GM19467 (cell line): Measurements from ENCODE around the gene ARVCF.

Experiments
- ATAC-seq: cut with Tn5 transposase; IDR thresholded peaks from one replicate; pipeline ENCODE4 v1.9.1; 2021; ENCODE audit warnings: mild to moderate bottlenecking, moderate library complexity; ENCODE audit not compliant: unreplicated experiment

ARVCF gene

DNA sequence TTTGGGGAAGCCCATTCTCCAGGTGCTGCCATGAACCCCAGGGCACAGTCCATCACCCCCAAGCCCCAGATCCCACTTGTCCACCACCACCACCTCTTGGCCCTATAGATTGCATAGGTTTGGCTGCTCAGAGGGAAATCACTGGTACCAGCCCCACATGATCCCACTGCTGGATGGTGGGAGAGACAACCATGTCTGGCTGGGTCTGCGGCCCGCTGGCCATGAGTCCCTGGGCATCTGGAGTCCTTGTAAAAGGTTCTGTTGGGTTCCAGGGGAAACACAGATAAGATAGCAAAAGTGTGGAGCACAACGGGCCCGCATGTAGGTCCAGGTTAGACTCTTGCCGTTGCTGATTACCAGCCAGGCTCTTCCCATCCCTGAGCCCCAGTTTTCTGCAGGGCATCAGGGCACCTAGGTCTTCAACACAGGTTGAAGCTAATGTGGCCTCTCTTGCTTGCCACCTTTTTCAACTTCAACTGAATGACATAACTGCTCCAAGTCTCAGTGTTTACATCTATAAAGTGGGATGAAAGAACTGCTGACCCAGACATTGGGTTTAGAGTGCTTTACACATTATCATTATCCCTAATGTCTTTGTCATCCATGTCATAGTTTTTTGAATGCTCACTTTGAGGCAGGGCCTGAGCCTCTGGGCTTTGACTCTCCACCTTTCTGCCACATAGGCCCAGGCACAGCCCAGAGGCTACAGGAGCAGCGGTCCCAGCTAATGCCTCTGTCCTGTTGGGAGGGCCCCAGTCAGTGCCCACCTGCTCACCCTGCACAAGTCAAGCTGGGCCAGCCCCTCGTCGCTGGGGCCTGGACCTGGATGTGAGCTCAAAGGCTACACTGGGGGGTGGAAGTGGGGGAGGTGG lies 3.3 kb upstream of the ARVCF start:
- no peak for ATAC-seq

DNA sequence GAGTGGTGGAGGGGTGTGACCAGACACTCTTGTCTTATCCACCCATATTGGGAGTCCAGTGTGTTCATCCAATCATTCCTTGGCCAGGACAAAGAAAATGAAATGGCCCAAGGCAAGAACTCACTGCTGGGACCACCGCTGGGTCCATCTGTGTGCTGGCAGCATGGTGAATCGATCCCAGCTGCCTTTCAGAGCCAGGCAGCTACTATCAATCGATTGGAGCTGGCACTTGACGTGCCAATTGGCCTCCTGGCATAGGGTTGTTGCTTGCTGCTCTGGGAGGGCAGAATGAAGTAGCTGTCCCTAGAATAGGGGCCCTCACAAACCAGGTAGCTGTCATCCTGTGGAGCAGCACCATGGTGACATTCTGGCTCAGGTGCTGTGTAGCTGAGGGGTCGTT lies 1.4 kb upstream of the ARVCF start:
- no peak for ATAC-seq

DNA sequence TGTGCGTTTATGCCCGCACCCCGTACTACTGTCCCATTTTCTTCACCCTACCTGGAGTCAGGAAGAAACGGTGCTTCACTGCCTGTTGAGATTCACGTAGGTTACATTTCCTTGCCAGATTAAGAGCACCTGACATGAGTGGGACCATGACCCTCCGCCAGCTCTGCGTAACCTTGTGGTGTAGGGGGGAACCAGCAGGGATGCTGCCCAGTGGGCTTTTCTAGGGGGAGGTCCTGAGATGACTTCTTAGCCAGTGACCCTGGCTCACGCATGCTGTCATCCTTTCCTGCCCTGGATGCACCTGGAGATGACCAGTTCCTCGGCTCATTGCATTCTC lies 967 bp upstream of the ARVCF start:
- ATAC-seq = no peak

DNA sequence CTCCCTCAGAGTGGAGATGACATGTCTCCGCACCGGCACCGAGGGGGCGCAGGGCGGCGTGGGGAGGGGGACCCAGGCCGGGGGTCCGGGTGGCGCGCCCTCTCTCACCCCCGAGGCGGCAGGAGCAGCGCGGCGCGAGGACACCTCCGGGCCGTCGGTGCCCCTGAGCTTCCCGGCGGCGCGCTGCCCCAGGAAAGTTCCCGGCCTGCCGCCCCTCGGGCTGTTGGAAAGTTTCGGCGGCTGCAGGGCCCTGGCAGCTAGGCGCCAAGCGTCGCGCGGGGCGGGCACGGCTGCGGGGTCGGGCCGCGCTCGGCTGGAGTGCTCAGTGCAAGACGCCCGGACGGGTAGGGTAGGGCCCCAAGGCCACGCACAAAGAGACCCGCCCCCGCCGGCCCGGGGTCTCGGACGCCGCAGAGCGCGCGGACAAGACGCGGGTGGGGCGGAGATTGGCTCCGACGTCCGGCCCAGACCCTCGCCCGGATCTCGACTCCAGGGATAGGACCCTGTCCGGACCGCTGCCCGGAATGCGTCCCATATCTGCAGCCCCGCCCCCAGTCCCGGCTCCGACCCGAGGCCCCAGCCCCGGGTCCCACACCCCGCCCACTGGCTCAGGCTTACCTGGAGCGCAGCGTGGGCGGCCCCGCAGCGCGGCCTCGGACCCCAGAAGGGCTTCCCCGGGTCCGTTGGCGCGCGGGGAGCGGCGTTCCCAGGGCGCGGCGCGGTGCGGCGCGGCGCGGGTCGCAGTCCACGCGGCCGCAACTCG lies 471 bp downstream of the ARVCF start:
- no peak for ATAC-seq

DNA sequence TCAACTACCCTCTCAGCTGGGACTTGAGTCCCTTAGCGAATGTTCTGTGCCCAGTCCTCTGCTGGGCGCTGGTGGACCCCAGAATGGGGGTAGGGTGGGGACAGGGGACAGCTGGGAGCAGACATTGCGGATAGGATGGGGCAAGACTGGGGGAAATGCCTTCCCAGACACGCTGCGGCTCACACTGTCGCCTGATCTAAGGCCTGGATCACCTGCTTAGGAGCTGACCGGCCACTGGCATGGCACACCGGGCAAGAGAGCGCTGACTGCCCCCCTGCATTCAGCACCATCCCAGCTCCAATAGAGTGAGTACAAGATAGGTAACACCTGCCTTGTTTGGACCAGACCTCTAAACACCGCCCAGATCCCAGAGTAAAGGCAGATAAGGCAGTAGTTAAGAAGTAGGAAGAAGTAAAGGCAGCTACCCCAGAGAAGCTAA lies 1.4 kb downstream of the ARVCF start:
- no peak for ATAC-seq

DNA sequence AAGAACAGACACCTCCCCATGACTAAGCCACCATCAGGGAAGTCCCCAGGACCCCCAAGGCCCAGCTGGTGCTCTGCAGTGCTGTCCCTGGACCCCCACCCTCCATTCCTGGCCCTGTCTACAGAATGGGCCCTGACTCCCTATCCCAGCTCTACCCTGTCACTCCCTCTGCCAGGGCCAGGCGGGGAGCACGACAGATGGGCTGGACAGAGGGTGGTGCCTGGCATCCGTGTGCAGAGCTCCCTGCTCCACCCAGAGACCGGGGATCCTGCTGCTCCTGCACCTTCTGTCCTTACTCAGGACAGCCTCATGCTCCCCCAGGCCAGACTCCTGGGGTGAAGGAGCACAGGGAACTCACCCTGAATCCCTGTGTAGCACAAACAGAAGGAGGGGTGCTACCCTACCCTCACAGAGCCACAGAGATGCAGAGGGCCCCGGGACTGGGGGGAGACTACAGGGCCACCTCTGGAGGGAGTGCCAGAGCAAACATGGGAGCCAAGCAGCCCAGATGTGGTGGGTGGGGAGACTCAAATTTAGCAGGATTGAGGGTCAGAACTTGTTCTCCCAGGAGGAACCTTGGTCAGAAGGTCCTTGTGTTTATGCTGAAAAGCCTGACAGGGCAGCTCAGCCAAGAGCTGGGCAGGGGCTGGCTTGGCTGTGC lies 2.0 kb downstream of the ARVCF start:
- no peak for ATAC-seq

DNA sequence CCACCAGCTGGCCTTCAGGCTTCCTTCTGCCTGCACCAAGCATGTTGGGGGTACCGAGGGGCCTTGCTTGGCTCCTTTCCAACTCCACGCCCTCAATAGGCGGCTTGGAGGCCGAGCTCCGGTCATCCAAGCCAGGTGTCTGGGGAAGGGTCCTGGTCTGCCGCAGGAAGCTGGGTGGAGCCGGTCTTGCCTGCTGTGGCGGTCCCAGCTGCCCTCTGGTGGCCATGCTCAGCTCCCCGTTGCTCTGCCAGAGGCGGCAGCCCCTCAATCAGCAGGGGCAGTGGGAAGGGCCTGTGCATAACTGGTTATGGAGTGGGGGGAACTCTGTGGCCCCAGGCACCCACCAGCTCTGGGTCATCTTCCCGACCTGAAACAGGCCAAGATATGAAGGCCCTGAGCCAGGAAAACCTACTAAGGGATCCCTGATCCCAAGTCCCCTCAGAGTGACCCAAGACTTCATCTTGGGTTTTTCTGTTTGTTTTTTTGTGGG lies 3.2 kb downstream of the ARVCF start:
- ATAC-seq = no peak

DNA sequence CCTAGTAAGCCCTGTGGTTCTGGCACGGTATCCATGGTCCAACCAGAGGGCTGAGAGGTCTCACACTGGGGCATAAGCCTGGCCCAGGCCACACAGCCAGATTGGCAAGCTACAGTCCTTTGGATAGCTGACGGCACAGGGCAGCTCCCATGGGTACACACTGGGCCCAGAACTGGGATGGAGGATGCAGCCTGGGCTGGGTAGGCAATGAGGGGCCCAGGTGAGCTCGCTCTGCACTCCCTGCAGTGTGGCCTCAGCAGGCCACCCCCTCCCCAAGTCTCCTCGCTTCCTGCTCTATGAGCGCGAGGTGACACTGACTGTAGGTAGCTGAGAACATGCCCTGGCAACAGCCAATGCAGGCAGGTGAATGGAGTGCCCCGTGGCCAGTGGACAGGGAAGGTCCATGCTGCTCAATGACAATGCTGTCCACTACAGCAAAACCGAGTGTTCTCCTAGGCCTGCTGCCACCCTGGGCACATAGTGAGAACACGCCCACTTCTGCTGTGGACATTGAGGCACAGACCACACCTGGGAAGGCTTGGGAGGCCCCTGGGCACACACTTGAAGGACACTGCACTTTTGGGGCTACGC lies 3.8 kb downstream of the ARVCF start:
- ATAC-seq = no peak

DNA sequence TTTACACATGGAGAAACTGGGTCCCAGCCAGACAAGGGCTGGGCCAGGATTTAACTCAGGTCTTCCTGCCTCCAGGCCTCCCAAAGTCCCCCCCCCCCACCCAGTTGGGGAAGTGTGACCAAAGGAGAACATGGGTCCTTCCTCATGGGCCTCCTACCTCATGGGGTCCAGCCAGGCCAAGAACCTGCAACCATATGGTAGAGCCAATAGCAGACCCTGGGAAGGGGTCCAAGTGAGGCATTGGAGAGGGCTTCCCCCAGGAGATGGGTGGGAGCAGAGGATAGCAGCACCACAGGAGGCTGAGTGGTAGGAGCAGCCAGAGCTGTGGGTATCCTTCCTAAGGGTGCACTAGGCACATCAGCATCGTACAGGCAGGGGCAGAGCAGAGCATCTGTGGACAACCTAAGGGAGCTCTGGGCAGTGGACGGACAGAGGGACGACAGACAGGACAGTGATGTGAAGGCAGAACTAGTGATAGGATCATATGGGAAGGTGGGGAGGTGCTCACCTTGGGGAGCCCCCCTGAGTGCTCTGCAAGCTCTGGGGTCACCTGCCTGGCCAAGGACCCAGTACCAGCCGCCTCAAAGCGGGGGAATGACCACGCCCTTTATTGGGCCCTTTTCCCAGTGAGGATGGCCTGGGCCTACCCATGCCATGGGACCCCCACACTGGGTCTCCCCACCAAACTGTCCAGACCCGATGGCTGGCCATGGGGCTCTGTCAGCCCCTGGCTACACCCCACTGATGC lies 4.5 kb downstream of the ARVCF start:
- no peak for ATAC-seq

DNA sequence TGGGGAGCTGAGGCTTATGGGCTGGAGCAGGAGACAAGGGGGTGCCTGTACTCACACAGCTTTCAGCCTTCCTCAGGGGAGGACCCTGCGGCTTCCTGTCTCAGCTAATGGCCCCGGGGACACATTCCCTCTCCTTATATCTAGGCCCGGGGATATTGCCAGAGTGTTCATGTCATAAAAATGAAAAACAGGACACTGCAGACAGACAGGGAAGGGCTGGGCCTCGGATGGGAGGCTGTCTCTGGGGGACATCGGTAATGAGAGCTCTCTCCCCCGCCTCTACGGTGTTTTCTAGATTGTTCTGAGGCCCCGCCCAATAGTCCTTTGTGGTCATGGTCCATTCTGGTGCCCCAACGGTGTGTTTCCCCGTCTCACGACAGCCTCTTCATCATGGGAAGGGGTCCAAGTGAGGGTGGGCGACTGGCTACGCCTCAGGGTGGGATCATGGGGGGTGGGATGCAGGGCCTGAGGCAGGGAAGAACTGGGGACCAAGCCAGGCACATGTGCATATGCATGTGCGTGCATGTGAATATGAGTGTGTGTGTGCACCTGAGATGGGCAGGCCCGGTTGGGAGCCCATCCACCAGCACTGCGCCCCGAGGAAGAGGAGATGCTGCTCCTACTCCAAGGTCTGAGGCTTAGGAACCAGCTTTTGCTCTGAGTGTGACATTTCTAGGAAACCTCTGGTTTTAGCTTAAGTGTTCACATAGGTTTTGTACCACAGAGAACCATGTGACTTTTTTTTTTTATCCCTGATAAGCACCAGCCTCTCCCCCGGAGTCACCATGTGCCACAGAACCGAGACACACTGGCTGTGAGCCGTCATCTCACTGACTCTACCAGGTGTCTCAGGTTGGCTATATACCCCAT lies 5.3 kb downstream of the ARVCF start:
- no peak for ATAC-seq

DNA sequence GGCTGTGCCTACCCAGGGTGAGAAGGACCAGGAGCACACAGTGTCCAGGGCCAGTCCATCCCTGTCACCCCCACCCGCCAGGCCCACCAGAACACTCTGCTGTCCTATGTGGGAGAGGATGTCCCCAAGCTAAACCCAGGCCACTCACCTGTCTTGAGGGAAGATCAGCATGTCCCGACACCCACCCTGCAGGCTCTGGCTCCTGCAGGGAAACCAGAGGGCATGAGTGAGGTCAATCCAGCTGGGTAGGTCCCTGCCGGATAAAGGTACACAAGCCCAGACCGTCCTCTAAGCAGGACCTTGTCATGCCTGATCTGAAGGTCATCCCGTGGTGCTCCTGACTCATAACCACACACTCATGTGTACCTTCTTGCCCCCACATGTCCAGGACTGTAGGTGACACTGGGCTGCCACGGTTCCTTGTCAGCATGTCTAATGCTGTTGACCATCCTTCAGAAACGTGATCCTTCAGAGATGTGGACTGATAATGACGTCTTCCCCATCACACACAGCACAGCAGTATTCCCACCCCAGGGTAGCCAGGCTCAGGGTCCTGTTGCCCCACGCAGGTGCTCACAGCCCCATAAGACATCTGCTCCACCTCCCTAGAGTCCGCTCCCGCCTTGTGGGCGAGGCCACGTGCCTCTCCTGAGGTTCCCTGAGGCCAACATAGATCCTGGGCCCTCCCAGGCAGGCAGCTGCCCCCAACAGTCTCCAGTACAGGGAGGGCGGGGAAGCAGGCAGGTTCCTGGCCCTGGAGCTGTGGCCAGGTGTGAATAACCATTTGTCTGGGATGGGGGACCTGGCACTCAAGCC lies 6.1 kb downstream of the ARVCF start:
- ATAC-seq = no peak

DNA sequence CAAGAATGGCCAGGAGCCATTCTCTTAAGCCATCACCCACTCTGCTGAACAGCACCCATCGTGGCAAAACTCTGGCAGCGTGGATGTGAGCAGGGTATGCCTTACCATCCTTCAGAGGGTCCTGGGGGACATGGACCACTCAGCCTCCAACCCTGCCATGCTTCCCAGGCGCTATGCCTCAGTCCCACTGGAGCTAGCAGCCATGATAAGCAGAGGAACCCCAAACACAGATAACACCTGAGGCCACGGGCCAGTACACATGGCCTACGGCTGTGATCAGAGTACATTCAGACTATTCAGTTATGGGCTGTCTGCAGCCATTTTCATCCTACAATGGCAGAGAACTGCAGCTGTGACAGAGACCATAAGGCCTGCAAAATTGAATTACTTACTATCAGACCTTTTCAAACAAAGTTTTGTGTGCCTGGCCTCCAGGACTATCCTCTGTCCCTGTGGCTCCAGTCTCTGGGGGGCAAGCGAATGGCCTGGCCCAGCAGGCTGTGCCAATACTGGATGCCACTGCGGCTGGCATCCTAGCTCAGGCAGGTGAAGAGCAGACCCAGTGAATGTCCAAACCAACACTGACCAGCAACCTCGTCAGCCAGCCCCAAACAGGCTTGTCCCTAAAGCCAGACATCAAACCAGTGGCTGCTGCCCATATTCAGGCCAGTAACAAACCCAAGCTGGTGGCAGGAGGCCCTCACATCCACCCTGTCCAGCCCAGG lies 6.9 kb downstream of the ARVCF start:
- no peak for ATAC-seq

DNA sequence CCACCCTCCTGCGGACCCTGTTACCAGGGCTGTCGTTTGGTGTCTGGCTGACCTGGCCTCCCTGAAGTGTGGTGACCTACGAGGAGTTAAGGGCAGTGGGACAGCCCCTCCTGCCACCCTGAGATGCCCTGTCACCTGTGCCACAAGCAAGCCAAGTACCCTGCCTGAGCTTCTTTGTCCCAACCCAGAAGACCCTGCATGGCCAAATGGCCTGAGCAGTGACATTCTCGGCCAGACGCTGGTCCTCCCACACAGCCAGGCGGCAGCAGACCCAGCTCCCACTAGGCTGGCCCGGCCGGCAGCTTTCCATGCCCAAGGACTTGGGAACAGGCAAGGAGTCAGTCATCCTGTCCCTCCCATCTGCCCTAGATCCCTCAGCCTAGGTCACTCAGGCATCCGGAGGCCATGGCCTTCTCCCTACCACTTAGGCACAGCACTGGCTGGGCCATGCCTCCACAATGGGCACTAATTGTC lies 7.6 kb downstream of the ARVCF start:
- no peak for ATAC-seq

DNA sequence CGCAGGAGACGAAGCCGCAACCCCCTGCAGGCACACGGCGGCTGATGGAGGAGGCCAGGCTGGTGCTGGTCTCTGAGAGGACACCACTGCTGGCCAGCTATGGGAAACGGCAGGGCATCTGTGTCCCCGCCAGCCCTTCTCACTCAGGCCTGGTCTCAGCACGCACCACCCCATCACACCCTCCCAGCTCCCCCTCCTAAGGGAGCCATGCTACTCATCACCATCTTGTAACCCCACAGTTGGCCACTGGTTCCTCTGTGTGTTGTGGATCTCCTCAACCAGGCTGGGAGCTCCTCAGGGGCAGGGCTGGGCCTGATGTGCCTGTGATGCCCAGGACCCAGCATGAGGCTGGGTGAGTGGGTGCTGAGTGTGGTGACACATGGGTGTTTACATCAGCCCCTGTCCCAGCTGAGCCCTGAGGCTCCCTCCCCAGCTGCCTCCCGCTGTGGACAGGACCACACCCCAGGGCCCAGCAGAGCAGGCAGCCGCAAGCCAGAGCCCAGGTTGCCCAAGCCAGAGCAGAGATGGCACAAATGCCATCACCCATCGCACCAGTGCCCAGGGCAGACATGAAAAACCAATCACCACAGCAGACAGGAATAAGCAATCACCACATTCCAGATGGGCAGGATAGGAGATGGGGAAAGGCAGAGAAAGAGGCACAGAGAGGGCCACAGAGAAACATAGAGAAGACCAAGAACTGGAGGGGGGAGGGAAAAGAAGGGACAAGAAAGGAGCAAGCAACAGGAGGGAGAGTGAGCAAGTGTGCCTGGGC lies 8.2 kb downstream of the ARVCF start:
- no peak for ATAC-seq

DNA sequence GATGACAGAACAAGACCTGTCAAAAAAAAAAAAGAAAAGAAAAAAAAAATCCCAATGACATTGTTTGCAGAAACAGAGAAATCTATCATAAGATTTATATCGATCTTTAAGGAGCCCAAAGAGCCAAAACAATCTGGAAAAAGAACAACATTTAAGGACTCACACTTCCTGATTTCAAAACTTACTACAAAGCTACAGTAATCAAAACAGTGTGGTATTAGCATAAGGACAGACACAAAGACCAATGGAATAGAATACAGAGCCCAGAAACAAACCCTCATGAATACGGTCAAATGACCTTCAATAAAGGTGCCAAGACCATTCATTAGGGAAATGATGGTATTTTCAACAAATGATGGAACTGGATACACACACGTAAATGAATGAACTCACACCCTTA lies 12.2 kb downstream of the ARVCF start:
- no peak for ATAC-seq

DNA sequence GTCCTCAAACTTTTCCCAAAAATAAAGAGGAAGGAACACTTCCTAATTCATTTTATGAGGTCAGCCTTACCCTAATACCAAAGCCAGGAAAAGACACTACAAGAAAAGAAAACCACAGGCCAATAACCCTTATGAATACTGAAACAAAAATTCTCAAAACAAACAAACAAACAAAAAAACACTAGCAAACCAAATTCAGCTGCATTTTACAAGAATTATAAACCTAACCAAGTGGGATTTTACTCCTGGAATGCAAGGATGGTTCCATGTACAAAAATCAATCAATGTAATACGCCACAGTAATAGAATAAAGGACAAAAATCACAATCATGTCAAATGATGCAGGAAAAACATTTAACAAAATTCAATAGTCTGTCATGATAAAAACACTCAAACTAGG lies 13.3 kb downstream of the ARVCF start:
- ATAC-seq = no peak

DNA sequence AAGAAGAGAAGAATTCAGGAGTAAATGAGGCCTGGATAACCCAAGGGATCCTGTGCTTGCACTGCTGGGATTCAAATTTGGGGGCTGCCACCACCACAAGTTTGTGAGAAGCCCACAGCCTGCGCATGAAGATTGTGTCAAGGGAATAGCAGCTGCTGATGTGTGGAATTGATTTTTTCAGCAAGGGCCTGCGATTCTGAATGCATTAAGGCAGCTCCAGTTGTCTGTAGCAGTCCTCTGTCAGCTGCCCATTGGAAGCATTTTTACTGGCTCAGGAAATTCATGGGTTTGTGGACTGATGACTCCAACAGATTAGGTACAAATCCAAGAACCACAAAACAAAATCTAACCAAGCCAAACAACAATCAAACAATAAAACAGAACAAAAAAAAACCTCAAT lies 14.0 kb downstream of the ARVCF start:
- no peak for ATAC-seq
